GM21367 (cell line): ENCODE measurements around the gene ZNF385C.
"Not testable (repeated sequence)": the region's sequence is repeated elsewhere in the genome, so short reads cannot be mapped to it uniquely, and the experiment has no call there.

Experiments used
- ATAC-seq: cut with Tn5 transposase; IDR thresholded peaks from one replicate; pipeline ENCODE4 v1.9.1; 2021; ENCODE audit not compliant: unreplicated experiment

The ZNF385C gene

GRCh38 chr17:42023524-42024349 is 74.5 kb downstream of the ZNF385C start:
- ATAC-seq: no peak

DNA sequence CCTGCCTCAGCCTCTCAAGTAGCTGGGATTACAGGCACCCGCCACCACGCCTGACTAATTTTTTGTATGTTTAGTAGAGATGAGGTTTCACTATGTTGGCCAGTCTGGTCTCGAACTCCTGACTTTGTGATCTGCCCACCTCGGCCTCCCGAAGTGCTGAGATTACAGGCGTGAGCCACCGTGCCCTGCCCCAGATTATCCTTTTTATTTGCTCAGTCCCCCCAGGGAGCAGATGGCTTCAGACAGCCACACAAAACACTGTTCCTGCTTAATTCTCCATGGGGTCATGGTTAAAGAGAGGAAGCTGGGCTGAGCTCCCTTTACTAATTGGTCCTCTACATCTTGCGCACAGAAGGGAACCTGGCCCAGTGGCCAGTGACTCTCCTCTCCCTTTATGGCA is 77.4 kb downstream of the ZNF385C start:
- not testable (repeated sequence) for ATAC-seq

DNA sequence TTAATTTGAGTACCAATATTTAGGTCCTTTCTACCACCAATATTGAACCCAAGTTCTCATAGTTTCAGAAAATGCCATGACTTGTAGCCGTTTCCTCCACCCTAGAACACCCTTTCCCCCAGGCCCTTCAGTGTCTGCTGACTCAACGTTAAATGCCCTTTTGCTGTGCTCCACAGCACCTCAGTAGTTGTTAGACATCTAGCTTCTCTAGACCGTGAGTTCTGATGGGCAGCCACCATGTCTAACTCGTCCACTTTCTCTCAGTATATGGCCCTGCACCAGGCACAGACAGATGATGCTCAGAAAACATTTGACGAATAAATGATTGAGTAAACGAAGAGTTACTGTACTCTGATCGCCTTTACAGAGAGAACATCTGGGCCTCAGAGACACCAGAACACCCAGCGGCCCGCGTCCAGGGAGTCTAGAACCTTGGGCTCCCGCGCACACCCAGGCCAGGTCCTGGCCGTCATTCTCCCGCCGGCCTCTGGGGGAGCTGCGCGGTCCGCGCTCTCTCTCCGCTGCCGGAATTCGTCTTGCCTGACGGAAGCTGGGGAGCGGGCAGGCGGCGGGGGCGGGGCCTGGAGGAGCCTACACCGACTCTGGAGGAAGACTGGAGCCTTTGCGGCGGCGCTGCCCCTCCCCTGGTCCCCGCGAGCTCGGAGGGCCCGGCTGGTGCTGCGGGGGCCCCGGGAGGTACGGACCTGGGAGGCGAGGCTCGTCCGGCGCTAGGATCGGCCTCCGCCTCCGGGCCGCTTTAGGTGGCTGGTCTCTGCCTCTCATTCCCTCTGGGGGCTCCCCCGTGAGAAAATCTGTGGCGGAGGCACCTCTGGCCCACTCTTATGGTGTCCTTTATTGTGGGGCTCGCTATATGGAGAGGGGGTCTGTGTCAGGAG is 78.5 kb downstream of the ZNF385C start, which contains the start of gene NKIRAS2:
TSS of gene NKIRAS2 (plus strand) at position 582 of the 896 bp plus-strand sequence. CDS start 1,488 bp downstream, outside the sequence.
- peak; percentile 56 for ATAC-seq

GRCh38 chr17:42018988-42019387 is 79.3 kb downstream of the ZNF385C start:
- no peak for ATAC-seq

DNA sequence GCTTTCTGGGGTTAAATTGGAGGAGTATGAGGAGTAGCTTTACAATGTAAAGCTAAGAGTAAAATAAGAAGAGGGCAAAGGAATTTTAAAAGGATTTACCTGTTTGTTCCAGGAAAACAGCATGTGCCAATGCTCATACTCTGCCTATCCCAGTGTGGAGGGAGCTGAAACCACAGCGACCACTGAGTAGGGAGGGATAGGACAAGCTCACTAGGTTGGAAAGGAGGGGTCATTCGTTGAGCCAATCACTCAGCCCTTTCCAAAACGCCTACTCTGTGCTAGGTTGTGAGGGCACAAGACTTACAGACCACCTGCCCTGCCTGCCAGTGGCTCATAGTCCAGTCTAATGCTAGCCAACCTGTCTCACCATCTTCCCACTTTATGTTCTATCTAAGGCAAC is 79.9 kb downstream of the ZNF385C start:
- no peak for ATAC-seq

- no peak for ATAC-seq
Observed at GRCh38 chr17:42017866-42018200, 80.4 kb downstream of the ZNF385C start.

- ATAC-seq: peak; percentile 71
Observed at GRCh38 chr17:42016941-42017865, 81.1 kb downstream of the ZNF385C start, which contains the start of gene DNAJC7. Gene DNAJC7 (minus strand): TSS chr17:42017439. CDS start chr17:42017416, 23 bp downstream.

DNA sequence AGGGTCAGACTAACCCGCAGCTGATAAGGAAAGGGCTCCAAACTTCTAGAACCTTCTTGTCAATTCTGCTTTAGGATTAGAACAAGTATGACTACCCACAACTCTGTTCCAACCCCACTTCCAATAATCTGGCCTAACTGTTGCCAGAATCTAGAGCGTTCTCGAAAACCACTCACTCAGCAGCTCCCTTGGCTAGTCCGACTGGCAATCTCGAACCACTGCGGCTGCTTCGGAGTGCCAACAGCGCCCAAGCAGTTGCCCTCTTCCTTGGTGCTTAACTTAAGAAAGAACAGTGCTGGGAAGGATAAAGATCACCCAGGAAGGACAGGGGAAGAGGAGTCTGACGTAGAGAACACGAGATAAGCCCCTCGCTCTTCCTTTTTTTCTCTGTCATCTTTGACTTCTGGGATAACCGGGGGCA is 81.9 kb downstream of the ZNF385C start:
- no peak for ATAC-seq

DNA sequence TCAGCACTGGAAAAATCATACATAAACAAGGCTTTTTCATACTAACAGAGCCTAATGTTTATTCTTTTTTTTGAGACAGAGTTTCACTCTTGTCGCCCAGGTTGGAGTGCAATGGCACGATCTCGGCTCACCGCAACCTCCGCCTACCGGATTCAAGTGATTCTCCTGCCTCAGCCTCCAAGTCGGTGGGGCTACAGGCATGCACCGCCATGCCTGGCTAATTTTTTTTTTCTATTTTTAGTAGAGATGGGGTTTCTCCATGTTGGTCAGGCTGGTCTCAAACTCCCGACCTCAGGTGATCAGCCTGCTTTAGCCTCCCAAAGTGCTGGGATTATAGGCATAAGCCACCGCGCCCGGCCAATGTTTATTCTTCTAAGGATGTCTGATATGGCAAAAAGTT is 84.5 kb downstream of the ZNF385C start:
- ATAC-seq: not testable (repeated sequence)

- not testable (repeated sequence) for ATAC-seq
Observed at GRCh38 chr17:42012363-42012762, 85.9 kb downstream of the ZNF385C start.

DNA sequence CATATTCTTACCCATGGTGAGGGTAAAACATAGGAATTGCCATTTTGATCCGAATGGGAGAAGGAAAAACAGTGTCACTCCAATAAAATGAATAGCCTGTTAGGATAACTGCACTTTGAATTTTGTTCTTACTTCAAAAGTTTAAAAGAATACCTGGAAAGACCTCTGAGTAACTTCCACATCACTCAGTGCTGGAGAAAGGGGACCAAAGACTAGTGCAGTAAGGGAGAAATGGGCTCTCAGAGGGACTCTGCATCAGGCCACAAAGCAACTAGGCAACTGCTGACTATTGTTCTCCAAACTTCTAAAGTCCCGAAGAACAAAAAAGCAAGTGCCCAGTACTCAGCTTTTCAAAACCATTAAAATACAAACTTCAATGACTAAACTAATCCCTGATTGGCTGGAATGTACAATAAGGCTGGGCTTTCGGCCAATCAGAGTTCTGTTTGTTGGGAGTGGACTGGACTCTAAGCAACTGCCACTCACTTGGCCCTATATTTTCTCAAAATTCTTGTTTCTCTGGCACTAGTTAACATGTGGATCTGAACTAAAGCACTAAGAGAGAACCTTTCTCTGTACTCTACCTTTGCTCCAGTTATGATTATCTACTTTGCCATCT is 87.3 kb downstream of the ZNF385C start:
- ATAC-seq: no peak

GRCh38 chr17:42010266-42010680 is 88.0 kb downstream of the ZNF385C start:
- ATAC-seq: not testable (repeated sequence)

GRCh38 chr17:42009170-42009569 is 89.1 kb downstream of the ZNF385C start:
- ATAC-seq: no peak

GRCh38 chr17:42005166-42005565 is 93.1 kb downstream of the ZNF385C start:
- ATAC-seq: no peak

DNA sequence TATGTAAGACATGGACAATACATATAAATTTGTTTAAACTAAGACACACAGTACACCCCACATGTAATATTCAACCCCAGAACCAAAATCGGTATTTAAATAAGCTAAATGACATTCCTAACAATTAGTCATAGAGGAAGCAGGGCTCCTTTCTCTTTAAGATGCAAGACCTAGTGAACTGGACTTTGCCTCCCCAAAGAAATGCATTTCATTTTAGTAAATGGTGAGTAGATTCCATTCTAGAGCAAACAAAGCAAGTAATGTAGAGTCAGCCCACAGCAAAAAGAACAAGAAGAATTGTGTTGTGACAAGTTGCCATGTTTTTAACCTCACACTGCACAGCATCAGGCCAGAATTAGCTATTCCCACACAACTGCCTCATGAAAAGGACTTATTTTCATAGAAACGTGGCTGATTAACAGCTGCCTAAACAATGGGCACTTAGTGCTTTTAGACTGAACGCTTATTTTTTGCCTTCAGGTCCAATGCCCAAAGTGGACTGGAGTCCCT is 95.4 kb downstream of the ZNF385C start:
- ATAC-seq: no peak

GRCh38 chr17:42002175-42002791 is 96.0 kb downstream of the ZNF385C start:
- no peak for ATAC-seq

- ATAC-seq: no peak
Observed at GRCh38 chr17:42001729-42002128, 96.5 kb downstream of the ZNF385C start.

GRCh38 chr17:42000413-42001133 is 97.7 kb downstream of the ZNF385C start:
- ATAC-seq: no peak

- no peak for ATAC-seq
Observed at GRCh38 chr17:41998497-41998896, 99.8 kb downstream of the ZNF385C start.
